Chondrocyte (in vitro differentiated cells): ENCODE results near the gene ZNF354C. TPM values are rescaled to one million over a fixed set of nuclear protein-coding genes. Genes with fewer than 3 reads are reported as not detected.
A peak's percentile ranks its signal among the peaks of the same experiment; 100 is the strongest.

Experiments used
- DNase-seq: peaks from one replicate; pipeline ENCODE4 v3.0.0; 2021; ENCODE audit warnings: mixed read lengths, low spot score
- H3K27ac Mint-ChIP-seq: one replicate; pipeline ENCODE4 v1.8.0; 2021; ENCODE audit warnings: mild to moderate bottlenecking, moderate library complexity, mixed read lengths; ENCODE audit not compliant: unreplicated experiment
- H3K27me3 Mint-ChIP-seq: 2 replicates; pipeline ENCODE4 v1.8.0; 2021; ENCODE audit warnings: low read depth, mixed read lengths
- H3K36me3 Mint-ChIP-seq: 2 replicates; pipeline ENCODE4 v1.8.0; 2021; ENCODE audit warnings: low read depth, mixed read lengths
- H3K4me1 Mint-ChIP-seq: 2 replicates; pipeline ENCODE4 v1.8.0; 2021; ENCODE audit warnings: low read depth, mild to moderate bottlenecking, mixed read lengths
- H3K4me3 Mint-ChIP-seq: one replicate; pipeline ENCODE4 v1.8.0; 2021; ENCODE audit warnings: mild to moderate bottlenecking, moderate library complexity, mixed read lengths; ENCODE audit not compliant: unreplicated experiment
- H3K9me3 Mint-ChIP-seq: 2 replicates; pipeline ENCODE4 v1.8.0; 2021; ENCODE audit warnings: low read depth, mixed read lengths
- CTCF ChIP-seq: fragments of 200-600 bp; sonication (generic); IDR thresholded peaks from 2 replicates; pipeline ENCODE4 v1.5.0; 2021; ENCODE audit warnings: antibody characterized with exemption, mild to moderate bottlenecking, moderate library complexity
- total RNA-seq: library from RNA; stranded (reverse); gene quantifications from 3 replicates; pipeline ENCODE4 v1.2.1, GENCODE V29; 2021

Gene ZNF354C
- total RNA-seq, 1 donor from 2014 or later = 3.5 TPM

GRCh38 chr5:179054036-179054785, 6.0 kb upstream of the ZNF354C start:
- no peak for DNase-seq
- Mint-ChIP-seq H3K4me3 (no peak overlapping the region), H3K36me3 (no peaks in the 10 kb centered on the region), H3K9me3 (peaks cover 37% of the 10 kb centered on the region), H3K27me3 (no peaks in the 10 kb centered on the region), H3K27ac (no peak overlapping the region), H3K4me1 (no peaks in the 10 kb centered on the region)
- no peak for TF ChIP-seq CTCF

GRCh38 chr5:179054876-179055275, 5.3 kb upstream of the ZNF354C start:
- Mint-ChIP-seq H3K27me3 (no peaks in the 10 kb centered on the region), H3K27ac (no peak overlapping the region), H3K4me3 (no peak overlapping the region), H3K9me3 (peaks cover 40% of the 10 kb centered on the region), H3K36me3 (peaks cover 2% of the 10 kb centered on the region), H3K4me1 (peaks cover 2% of the 10 kb centered on the region)
- no peak for DNase-seq
- no peak for TF ChIP-seq CTCF

- Mint-ChIP-seq H3K4me1 (peaks cover 2% of the 10 kb centered on the region), H3K9me3 (peaks cover 36% of the 10 kb centered on the region)
Observed at GRCh38 chr5:179055436-179055835, 4.7 kb upstream of the ZNF354C start.

GRCh38 chr5:179055841-179056240, 4.3 kb upstream of the ZNF354C start:
- DNase-seq = no peak
- no peak for TF ChIP-seq CTCF
- peaks cover 2% of the 10 kb centered on the region for H3K4me1 Mint-ChIP-seq
- no peak overlapping the region for H3K4me3 Mint-ChIP-seq
- no peaks in the 10 kb centered on the region for H3K27me3 Mint-ChIP-seq
- no peak overlapping the region for H3K27ac Mint-ChIP-seq
- H3K36me3 Mint-ChIP-seq = peaks cover 2% of the 10 kb centered on the region
- H3K9me3 Mint-ChIP-seq = peaks cover 33% of the 10 kb centered on the region

More at GRCh38 chr5:179055436-179055835, 4.7 kb upstream of the ZNF354C start:
- no peaks in the 10 kb centered on the region for H3K27me3 Mint-ChIP-seq
- no peak for DNase-seq
- no peak overlapping the region for H3K27ac Mint-ChIP-seq
- H3K4me3 Mint-ChIP-seq = no peak overlapping the region
- no peak for TF ChIP-seq CTCF
- H3K36me3 Mint-ChIP-seq = peaks cover 2% of the 10 kb centered on the region

GRCh38 chr5:179061025-179061424, 852 bp downstream of the ZNF354C start:
- peaks cover 15% of the 10 kb centered on the region for H3K36me3 Mint-ChIP-seq
- DNase-seq = no peak
- H3K27ac Mint-ChIP-seq = no peak overlapping the region
- peaks cover 46% of the 10 kb centered on the region for H3K9me3 Mint-ChIP-seq
- peak overlapping the region; percentile 82 for H3K4me3 Mint-ChIP-seq
- peaks cover 6% of the 10 kb centered on the region for H3K4me1 Mint-ChIP-seq
- H3K27me3 Mint-ChIP-seq = no peaks in the 10 kb centered on the region
- no peak for TF ChIP-seq CTCF
